RWPE1 (cell line): Measurements from ENCODE around the gene RPLP2.

ENCODE experiments used
- CTCF ChIA-PET: fragments of 350-600 bp; sonication (Branson Sonifier 250); formaldehyde crosslinking; extraction: SDS; loops from one replicate; lab custom pipeline; 2021; lab: Yijun Ruan, JAX
- POLR2A ChIA-PET: fragments of 400-600 bp; formaldehyde crosslinking; extraction: SDS; loops from one replicate; lab custom pipeline; 2020; ENCODE audit warnings: antibody characterized with exemption; ENCODE audit not compliant: low non-redundant PET; lab: Yijun Ruan, JAX
- DNase-seq: peaks from one replicate; pipeline ENCODE4 v3.0.0; 2012; ENCODE audit warnings: low spot score
- H3K27ac ChIP-seq: fragments of 450-650 bp; 2 replicates; pipeline ENCODE4 v1.5.1; 2017
- CTCF ChIP-seq: fragments of 450-650 bp; conservative IDR thresholded peaks from 2 replicates; pipeline ENCODE4 v1.5.1; 2017; ENCODE audit warnings: low read depth, mild to moderate bottlenecking

RPLP2 gene

DNA sequence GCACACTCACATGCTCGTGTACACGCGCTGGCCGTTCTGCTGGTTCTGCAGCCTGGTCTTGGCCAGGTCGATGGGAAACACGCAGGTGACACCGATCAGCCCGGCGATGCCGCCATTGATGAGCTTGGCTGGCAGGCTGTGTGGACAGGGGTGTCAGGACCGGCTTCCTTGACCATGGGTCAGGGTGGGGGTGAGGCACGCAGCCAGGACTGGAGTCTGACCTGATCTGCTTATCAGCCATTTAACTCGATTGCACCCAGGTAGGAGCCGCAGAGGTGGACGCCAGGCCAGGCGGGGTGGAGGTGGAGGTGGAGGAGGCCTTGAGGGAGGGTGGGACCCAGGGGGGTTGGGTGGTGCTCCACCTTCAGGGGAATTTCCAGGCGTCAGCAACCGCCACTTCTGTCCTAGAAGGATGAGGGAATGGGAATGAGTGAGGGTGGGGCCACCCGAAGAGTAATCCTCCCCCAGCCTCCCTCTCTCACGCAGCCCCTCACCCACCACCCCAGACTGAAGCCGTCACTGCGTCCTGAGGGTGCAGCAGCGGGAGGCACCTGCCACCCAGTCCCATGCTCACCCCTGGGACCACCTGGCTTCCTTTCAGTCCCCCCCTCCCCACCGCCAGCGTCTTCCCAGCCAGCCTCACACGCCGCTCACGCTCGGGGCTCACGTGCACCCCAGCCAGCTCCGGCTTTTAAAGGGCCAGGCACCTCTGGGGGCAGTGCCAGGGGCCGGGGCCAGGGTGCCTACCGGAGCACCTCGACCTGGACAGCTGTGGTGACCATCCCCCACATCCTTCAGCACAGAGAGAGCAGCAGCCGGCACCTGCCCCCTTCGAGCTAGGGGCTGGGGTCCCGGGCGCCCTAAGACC lies 14.8 kb upstream of the RPLP2 start:
- no peak for DNase-seq
- no peak for TF ChIP-seq CTCF
- ChIA-PET POLR2A (no interaction called here), CTCF (no interaction called here)
- peak overlapping the region; percentile 96 for H3K27ac ChIP-seq

GRCh38 chr11:795634-796564 lies 13.9 kb upstream of the RPLP2 start:
- no peak for TF ChIP-seq CTCF
- peak; percentile 83 for DNase-seq
- ChIA-PET CTCF (interaction anchor here (0.6 to 1.3 kb wide), 2 partner anchors 12 to 72 kb away, joined by 3 read pairs; no protein-coding TSS in a partner anchor), POLR2A (no interaction called here)
- peak overlapping the region; percentile 96 for H3K27ac ChIP-seq

GRCh38 chr11:796565-797295 lies 13.0 kb upstream of the RPLP2 start:
- H3K27ac ChIP-seq = peak overlapping the region; percentile 96
- ChIA-PET POLR2A (interaction anchor here (0.5 kb wide), 1 partner anchor 16 kb away, joined by 4 read pairs; no protein-coding TSS in a partner anchor), CTCF (interaction anchor here (0.6 to 1.3 kb wide), 3 partner anchors 13 to 255 kb away, joined by 3 read pairs; no protein-coding TSS in a partner anchor)
- no peak for TF ChIP-seq CTCF
- DNase-seq = no peak

GRCh38 chr11:797296-798092 lies 12.3 kb upstream of the RPLP2 start:
- CTCF ChIA-PET = interaction anchor here (0.8 to 1.3 kb wide), 3 partner anchors 13 to 254 kb away, joined by 3 read pairs; no protein-coding TSS in a partner anchor
- TF ChIP-seq CTCF = no peak

DNA sequence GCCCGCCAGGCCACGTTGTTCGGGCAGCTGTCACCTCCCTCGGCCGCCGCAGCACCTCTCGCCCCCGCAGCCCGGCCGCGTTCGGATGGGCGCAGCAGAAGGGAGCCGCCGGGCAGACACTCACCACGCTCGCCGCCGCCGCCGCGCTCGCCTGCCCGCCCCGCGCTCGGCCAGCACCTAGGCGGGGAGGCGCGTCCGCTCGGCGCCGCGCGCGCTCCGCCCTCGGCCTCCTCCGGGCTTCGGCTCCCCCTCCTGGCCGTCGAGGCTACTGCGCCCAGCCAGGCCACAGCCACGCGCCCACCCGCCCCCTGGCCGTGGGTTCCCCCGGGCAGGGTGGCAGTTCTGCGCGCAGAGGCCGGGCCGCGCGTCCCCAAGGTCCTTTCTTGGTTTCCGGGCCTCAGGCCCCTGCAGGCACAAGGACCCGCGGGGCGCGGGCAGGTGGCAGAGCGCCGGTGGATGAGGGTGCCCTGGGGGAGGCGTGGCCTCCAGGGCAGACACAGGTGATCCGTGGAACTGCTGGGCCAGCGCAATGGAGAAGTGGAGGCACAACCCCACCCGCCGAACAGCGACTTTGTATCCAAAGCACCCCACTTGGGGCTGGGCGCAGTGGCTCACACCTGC lies 11.6 kb upstream of the RPLP2 start, which contains the start of gene SLC25A22:
Gene SLC25A22, minus strand, starts transcription at position 189 of the 621 bp plus-strand sequence. CDS start 3,275 bp downstream, outside the sequence.
- ChIA-PET CTCF (interaction anchor here (0.8 kb wide), 1 partner anchor 18 kb away, joined by 3 read pairs; no protein-coding TSS in a partner anchor), POLR2A (no interaction called here)
- H3K27ac ChIP-seq = peak within 1 kb of the TSS; percentile 96
- TF ChIP-seq CTCF = peak; percentile 93
- peak; percentile 84 for DNase-seq

More at GRCh38 chr11:797296-798092, 12.3 kb upstream of the RPLP2 start:
- DNase-seq = peak; percentile 76
- peak overlapping the region; percentile 96 for H3K27ac ChIP-seq
- POLR2A ChIA-PET = interaction anchor here (0.5 kb wide), 1 partner anchor 16 kb away, joined by 4 read pairs; no protein-coding TSS in a partner anchor
